Frontal cortex (tissue), 4 donors: Measurements from ENCODE around the gene TRIM46. TPM values are rescaled to one million over a fixed set of nuclear protein-coding genes. Genes with fewer than 3 reads are reported as not detected.
"Not testable (repeated sequence)": the region's sequence is repeated elsewhere in the genome, so short reads cannot be mapped to it uniquely, and the experiment has no call there.

ENCODE experiments used
- DNase-seq, 2 donors: peaks; one replicate each; pipeline ENCODE4 v3.0.0; 2012; ENCODE audit warnings: low spot score in 2 of 2
- FAIRE-seq: peaks from 2 replicates; lab custom pipeline; 2012; peaks lifted over from hg19 to GRCh38; lab: Jason Lieb, UNC
- total RNA-seq: library from RNA; depleted of rRNA; stranded (reverse); fragments of >200 nt; gene quantifications from one replicate; pipeline ENCODE4 v1.2.3, GENCODE V29; 2014
- donor health status: control.
- donor health status: control.
- donor health status: control.

TRIM46 gene
- total RNA-seq, 1 donor from 2014 or later, result 21.2 TPM

GRCh38 chr1:155197901-155198546, 24.4 kb downstream of the TRIM46 start:
- no peak for DNase-seq
- FAIRE-seq, result no peak

DNA sequence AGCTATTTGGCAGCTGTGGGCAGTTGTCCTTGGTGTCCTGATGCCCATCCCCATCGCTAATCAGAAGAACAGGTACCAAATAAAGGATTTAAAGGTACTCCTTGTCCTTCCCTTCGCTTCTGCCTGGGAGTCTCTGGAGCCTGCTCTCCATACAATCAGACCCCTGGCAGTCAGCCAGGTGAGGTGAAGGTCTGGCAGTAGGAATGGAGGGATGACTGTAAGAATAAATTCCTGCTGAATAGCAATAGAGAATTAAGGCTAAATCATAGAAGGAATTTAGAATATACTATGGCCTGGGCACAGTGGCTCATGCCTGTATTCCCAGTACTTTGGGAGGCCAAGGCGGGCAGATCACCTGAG, 24.9 kb downstream of the TRIM46 start:
- DNase-seq (no peak), FAIRE-seq (no peak)

DNA sequence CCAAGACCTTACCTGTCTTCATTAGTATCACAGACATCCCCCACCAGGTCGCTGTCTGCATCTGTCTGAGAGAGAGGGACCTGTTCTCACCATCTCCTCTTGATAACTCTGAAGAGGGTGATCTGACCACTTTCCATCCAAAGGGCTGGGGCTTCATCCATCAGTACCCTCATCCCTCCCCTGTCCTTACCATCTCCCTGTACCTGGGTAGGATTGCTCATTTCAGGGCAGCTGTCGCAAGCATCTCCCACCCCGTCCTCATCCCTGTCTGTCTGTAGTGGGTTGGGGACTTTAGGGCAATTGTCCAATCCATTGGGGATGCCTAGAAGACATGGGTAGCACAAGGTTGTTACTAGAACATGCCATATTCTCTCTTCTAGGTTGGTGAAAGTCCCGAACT, 26.1 kb downstream of the TRIM46 start:
- DNase-seq (peak in 1 of 2 donors; percentile 4), FAIRE-seq (no peak)

GRCh38 chr1:155200920-155201319, 27.3 kb downstream of the TRIM46 start:
- DNase-seq (peak in 1 of 2 donors; percentile 1), FAIRE-seq (no peak)

DNA sequence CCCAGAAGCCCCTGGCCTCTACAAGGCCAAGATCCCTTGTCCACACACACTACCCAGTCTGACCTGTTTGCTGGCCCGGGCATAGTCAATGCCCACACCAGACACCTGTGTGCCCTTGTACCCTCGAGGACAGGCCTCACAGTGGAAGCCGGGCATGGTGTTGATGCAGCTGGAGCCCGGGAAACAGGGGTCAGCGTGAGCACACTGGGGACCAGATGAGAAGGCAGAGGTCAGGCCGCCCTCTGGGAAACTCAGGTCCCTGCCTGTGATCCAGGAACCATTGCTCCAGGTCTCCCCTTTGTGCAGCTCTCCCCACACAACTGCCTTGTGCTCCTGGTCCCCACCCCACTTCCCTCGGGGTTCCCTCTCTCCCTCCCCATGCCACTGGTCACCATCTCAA, 28.5 kb downstream of the TRIM46 start:
- FAIRE-seq (no peak), DNase-seq (peak in 1 of 2 donors; percentile 3)

GRCh38 chr1:155202731-155203515, 29.3 kb downstream of the TRIM46 start:
- no peak for FAIRE-seq

GRCh38 chr1:155205035-155205434, 31.4 kb downstream of the TRIM46 start:
- FAIRE-seq (no peak), DNase-seq (no peak)

More at GRCh38 chr1:155202731-155203515, 29.3 kb downstream of the TRIM46 start:
- no peak for DNase-seq

DNA sequence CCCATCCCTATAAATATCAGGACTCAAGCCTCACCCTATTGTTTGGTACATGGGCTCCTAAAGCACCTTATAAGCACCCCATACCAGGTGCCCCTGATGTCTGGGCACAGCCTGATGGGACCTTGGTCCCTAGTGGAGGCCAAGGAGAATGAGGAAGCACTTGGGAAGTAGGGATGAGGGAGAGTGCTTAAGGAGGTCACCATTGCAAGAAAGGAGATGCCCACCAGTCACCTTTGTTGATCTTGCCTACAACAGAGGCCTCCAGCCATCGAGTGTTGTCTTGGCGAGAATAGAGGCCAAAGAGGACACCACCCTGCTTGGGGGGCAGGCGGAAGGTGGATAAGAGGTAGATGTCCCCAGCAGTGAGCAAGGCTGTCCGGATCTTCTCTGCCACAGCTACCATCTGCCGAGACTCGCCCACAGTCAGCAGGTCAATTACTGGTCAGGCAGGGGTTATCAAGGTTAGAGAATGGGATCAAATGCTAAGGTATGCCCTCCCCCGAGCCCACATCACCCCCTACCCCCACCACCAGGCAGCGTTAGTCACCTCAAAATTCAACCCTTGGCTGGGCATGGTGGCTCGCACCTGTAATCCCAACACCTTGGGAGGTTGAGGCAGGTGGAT, 32.4 kb downstream of the TRIM46 start:
- DNase-seq, result no peak
- no peak for FAIRE-seq

DNA sequence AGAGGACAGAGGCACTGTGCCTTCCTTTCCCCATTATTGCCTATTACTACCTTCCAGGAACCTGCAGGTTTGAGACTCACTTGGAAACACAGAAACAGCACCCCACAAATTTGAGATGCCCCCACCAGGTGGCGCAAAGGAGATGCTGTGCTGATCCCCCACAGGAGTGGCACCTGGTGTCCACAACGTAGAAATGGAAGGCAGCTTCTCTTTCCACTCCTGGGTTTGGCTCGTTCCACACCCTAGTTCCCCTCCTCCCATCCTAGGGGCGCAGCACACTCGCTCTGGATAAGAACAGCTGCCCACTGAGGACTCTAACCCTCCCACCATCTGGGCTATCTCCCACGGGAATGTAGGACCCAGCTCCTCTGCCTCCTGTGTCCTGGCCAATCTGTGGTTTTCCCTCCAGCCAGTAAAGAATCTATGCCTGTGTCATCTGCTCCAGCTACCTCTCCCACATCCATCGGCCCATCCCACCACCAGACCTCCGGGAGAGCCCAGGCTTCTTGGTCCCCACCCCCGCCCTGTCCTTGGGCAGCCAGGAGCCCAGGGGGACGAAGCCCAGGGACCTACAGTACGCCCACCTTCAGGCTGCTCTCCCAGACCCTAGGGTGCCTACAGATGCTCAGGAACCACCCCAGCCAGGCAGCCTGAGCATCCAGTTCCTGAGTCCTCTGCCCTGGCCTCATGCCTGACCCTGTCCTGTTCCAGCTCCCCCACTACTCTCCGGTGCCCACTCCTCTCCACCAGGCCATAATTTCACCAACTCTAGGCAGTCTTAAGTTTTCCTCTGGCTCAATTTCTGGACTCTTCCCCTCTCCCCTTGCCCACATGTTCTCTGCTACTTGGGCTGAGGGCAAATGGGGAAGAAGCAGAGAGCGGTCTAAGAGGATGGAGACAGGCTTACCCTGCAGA, 33.5 kb downstream of the TRIM46 start:
- DNase-seq, result peak; percentile 51 to 67
- FAIRE-seq, result no peak

DNA sequence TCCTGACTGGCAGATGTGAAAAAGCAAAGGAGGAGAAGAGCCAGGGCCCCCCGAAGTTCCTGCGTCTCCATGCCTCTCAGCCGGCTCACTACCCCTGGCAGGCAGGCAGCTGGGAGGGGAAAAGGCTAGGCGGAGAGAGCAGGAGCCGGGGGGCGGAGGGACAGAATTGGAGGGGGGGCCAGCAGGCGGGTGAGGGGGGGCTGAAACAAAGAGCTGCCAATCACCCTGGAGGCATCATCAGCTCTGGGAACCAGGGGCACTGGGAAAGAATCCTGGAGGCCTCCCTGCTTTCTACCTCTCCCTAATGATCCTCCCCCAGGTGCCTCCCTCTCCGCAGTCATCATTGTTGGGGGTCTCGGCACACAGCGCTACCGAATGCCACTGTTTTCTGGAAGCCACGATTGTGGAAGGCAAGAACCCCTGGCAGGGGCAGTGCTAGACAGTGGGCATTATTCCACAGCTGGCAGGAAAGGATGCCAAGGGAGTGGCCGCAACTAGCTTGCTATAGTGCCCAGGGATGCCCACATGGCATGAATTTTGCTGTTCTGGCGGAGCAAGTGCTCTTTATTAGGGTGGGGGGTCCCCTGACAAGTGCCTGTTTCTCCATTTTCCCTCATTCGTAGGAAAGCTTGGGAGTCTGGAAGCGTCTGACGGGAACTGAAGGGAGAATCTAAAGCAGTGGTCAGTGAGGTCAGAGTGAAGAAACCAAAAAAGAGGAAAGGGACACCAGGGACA, 34.3 kb downstream of the TRIM46 start, which contains the start of gene THBS3:
THBS3 (minus strand) TSS at position 92 of the 735 bp plus-strand sequence; CDS start at position 71, 21 bp downstream.
- DNase-seq, result peak; percentile 42 to 43
- no peak for FAIRE-seq

GRCh38 chr1:155208541-155209311, 35.1 kb downstream of the TRIM46 start, which contains the start of gene MTX1:
MTX1 (plus strand) TSS chr1:155208695; CDS start chr1:155208805, 110 bp downstream.
- DNase-seq (peak; percentile 80 to 84), FAIRE-seq (no peak)

- DNase-seq (peak in 1 of 2 donors; percentile 7), FAIRE-seq (no peak)
Measured at GRCh38 chr1:155209312-155209721, 35.7 kb downstream of the TRIM46 start.

- no peak for FAIRE-seq
- DNase-seq, result no peak
Measured at GRCh38 chr1:155210314-155211104, 36.9 kb downstream of the TRIM46 start.

GRCh38 chr1:155211381-155212050, 37.9 kb downstream of the TRIM46 start:
- FAIRE-seq, DNase-seq: not testable (repeated sequence)

- not testable (repeated sequence) for DNase-seq, FAIRE-seq
Measured at GRCh38 chr1:155212051-155212440, 38.4 kb downstream of the TRIM46 start.

GRCh38 chr1:155214702-155215101, 41.1 kb downstream of the TRIM46 start:
- DNase-seq, FAIRE-seq: not testable (repeated sequence)
